Occipital lobe (tissue), 2 donors: ENCODE results near the gene MRPL55. TPM values are rescaled to one million over a fixed set of nuclear protein-coding genes. Genes with fewer than 3 reads are reported as not detected.

ENCODE experiments used
- DNase-seq: peaks from one replicate; lab custom pipeline; 2025; lab: John Stamatoyannopoulos, UW
- total RNA-seq: library from RNA; depleted of rRNA; stranded (reverse); fragments of >200 nt; gene quantifications from one replicate; pipeline ENCODE4 v1.2.3, GENCODE V29; 2014

Gene MRPL55
- total RNA-seq, 1 donor from 2014 or later = 24.8 TPM

- no peak for DNase-seq
These were observed 21.3 kb downstream of the MRPL55 start for GRCh38 chr1:228087771-228088251.

GRCh38 chr1:228085287-228085951 is 23.7 kb downstream of the MRPL55 start:
- DNase-seq = no peak

GRCh38 chr1:228084797-228085196 is 24.3 kb downstream of the MRPL55 start:
- no peak for DNase-seq

GRCh38 chr1:228084325-228084724 is 24.8 kb downstream of the MRPL55 start:
- DNase-seq = no peak

- no peak for DNase-seq
These were observed 25.2 kb downstream of the MRPL55 start for GRCh38 chr1:228083871-228084278.

- no peak for DNase-seq
These were observed 25.9 kb downstream of the MRPL55 start for GRCh38 chr1:228082918-228083870.

GRCh38 chr1:228082214-228082917 is 26.7 kb downstream of the MRPL55 start, which contains the start of gene ARF1:
TSS of gene ARF1 (plus strand) at chr1:228082708. CDS start at chr1:228097115, 14,407 bp downstream.
- DNase-seq = peak; percentile 89

- no peak for DNase-seq
These were observed 27.4 kb downstream of the MRPL55 start for GRCh38 chr1:228081578-228082213.

GRCh38 chr1:228081144-228081543 is 28.0 kb downstream of the MRPL55 start:
- DNase-seq = no peak

- no peak for DNase-seq
These were observed 29.4 kb downstream of the MRPL55 start for GRCh38 chr1:228079601-228080263.

- DNase-seq = no peak
These were observed 30.1 kb downstream of the MRPL55 start for GRCh38 chr1:228079013-228079412.

- no peak for DNase-seq
These were observed 31.4 kb downstream of the MRPL55 start for GRCh38 chr1:228077565-228078330.

GRCh38 chr1:228076796-228077430 is 32.2 kb downstream of the MRPL55 start:
- DNase-seq = no peak

GRCh38 chr1:228075801-228076271 is 33.3 kb downstream of the MRPL55 start:
- no peak for DNase-seq

GRCh38 chr1:228074954-228075730 is 34.0 kb downstream of the MRPL55 start:
- no peak for DNase-seq

GRCh38 chr1:228073857-228074545 is 35.1 kb downstream of the MRPL55 start:
- DNase-seq = no peak

GRCh38 chr1:228073061-228073856 is 35.8 kb downstream of the MRPL55 start:
- no peak for DNase-seq
